Endothelial cell of umbilical vein (primary cell): ENCODE data around the gene SYTL2. TPM values are rescaled to one million over a fixed set of nuclear protein-coding genes. Genes with fewer than 3 reads are reported as not detected.

Experiments
- BruUV-seq: library from RNA; stranded (reverse); fragments of 400-500 nt; replicated peaks from 2 replicates; lab custom pipeline; 2021; lab: Mats Ljungman, UMichigan
- CTCF ChIA-PET: fragments of 300-600, 350-600 bp; sonication (Branson Sonifier 250); formaldehyde crosslinking; loops from one replicate; lab custom pipeline; 2021; ENCODE audit warnings: antibody characterized with exemption, inconsistent platforms; lab: Charles Lee
- POLR2A ChIA-PET: fragments of 300-600, 350-600 bp; sonication (Branson Sonifier 250); formaldehyde crosslinking; loops from one replicate; lab custom pipeline; 2021; ENCODE audit warnings: antibody characterized with exemption, inconsistent platforms; lab: Charles Lee
- DNase-seq: peaks from one replicate; pipeline ENCODE4 v3.0.0-alpha.2; 2011; ENCODE audit warnings: low read depth, low spot score
- FAIRE-seq: peaks from 2 replicates; lab custom pipeline; 2011; peaks lifted over from hg19 to GRCh38; lab: Jason Lieb, UNC
- H2AFZ ChIP-seq: 2 replicates; pipeline ENCODE4 v1.6.0; 2012; ENCODE audit warnings: low read depth, low read length, control low read depth, inconsistent platforms
- H3K27ac ChIP-seq: 2 replicates; pipeline ENCODE4 v1.5.1; 2011; ENCODE audit warnings: low read depth, mild to moderate bottlenecking, control low read depth, low read length, moderate library complexity; ENCODE audit not compliant: insufficient read depth
- H3K27me3 ChIP-seq, 2 experiments: 2 replicates each; pipeline versions ENCODE4 v1.6.0 to v1.6.1; 2011; ENCODE audit warnings: low read length in 2 of 2, mixed read lengths in 1 of 2; ENCODE audit not compliant: control insufficient read depth in 2 of 2, insufficient read depth in 2 of 2
- H3K36me3 ChIP-seq, 2 experiments: 2 replicates in 1 of 2; 3 replicates in 1 of 2; pipeline ENCODE4 v1.5.1; 2011; ENCODE audit warnings: low read length in 2 of 2, mild to moderate bottlenecking in 1 of 2, moderate library complexity in 1 of 2; ENCODE audit not compliant: control insufficient read depth in 2 of 2, insufficient read depth in 2 of 2; ENCODE audit errors: extremely low read depth in 1 of 2
- H3K4me1 ChIP-seq: 3 replicates; pipeline ENCODE4 v1.5.1; 2011; ENCODE audit warnings: mild to moderate bottlenecking, low read length; ENCODE audit not compliant: control insufficient read depth, insufficient read depth; ENCODE audit errors: extremely low read depth
- H3K4me2 ChIP-seq: 2 replicates; pipeline ENCODE4 v1.6.1; 2011; ENCODE audit warnings: low read length, control low read depth, mixed read lengths; ENCODE audit not compliant: insufficient read depth
- H3K4me3 ChIP-seq, 3 experiments: fragments of 200-600 bp in 1 of 3; sonication (generic), shearing (Covaris generic) in 1 of 3; replicated peaks in 1 of 3; 2 replicates each; pipeline ENCODE4 v1.5.1; 2011 to 2016; ENCODE audit warnings: control low read depth in 3 of 3, low read length in 3 of 3, mild to moderate bottlenecking in 2 of 3, inconsistent platforms in 1 of 3, low read depth in 1 of 3, moderate library complexity in 1 of 3; ENCODE audit not compliant: insufficient read depth in 1 of 3
- H3K79me2 ChIP-seq: 2 replicates; pipeline ENCODE4 v1.6.0; 2012; ENCODE audit warnings: low read length, inconsistent platforms; ENCODE audit not compliant: control insufficient read depth, insufficient read depth
- H3K9ac ChIP-seq: replicated peaks from 2 replicates; pipeline ENCODE3; 2011; ENCODE audit warnings: low read length, control low read depth; ENCODE audit not compliant: insufficient read depth; ENCODE audit errors: extremely low read depth
- H3K9me1 ChIP-seq: replicated peaks from 3 replicates; pipeline ENCODE4 v1.6.0; 2011; ENCODE audit warnings: mild to moderate bottlenecking, low read length; ENCODE audit not compliant: control insufficient read depth, insufficient read depth; ENCODE audit errors: extremely low read depth
- H3K9me3 ChIP-seq: replicated peaks from 2 replicates; pipeline ENCODE4 v1.5.1; 2012; ENCODE audit warnings: low read length, inconsistent platforms; ENCODE audit not compliant: control insufficient read depth, insufficient read depth
- H4K20me1 ChIP-seq: replicated peaks from 2 replicates; pipeline ENCODE3; 2011; ENCODE audit warnings: mild to moderate bottlenecking, low read length; ENCODE audit not compliant: control insufficient read depth, insufficient read depth; ENCODE audit errors: extremely low read depth
- CTCF ChIP-seq, 2 donors: IDR thresholded peaks; 1 replicate in 1 of 2; 2 replicates in 1 of 2; pipeline ENCODE4 v1.5.1; 2011; ENCODE audit warnings: low read length in 2 of 2, mild to moderate bottlenecking in 2 of 2, moderate library complexity in 2 of 2, control low read depth in 1 of 2, inconsistent platforms in 1 of 2, low read depth in 1 of 2; ENCODE audit not compliant: insufficient read depth in 1 of 2; ENCODE audit errors: extremely low read depth in 1 of 2
- EZH2 ChIP-seq: IDR thresholded peaks from 2 replicates; pipeline ENCODE4 v1.6.1; 2012; ENCODE audit warnings: borderline replicate concordance, low read depth, mild to moderate bottlenecking, moderate library complexity, low read length, inconsistent platforms; ENCODE audit not compliant: severe bottlenecking
- FOS ChIP-seq: IDR thresholded peaks from 2 replicates; pipeline ENCODE4 v1.6.1; 2011; ENCODE audit warnings: mild to moderate bottlenecking, low read length, moderate library complexity, borderline replicate concordance; ENCODE audit not compliant: insufficient read depth
- GATA2 ChIP-seq: IDR thresholded peaks from 2 replicates; pipeline ENCODE4 v1.7.0; 2011; ENCODE audit warnings: low read depth, mild to moderate bottlenecking, moderate library complexity, mixed read lengths, low read length; ENCODE audit not compliant: insufficient read length, insufficient read depth
- JUN ChIP-seq: IDR thresholded peaks from 2 replicates; pipeline ENCODE4 v1.6.1; 2011; ENCODE audit warnings: borderline replicate concordance, low read depth; ENCODE audit not compliant: insufficient read length, insufficient read depth
- MYC ChIP-seq: IDR thresholded peaks from one replicate; pipeline ENCODE4 v1.6.1; 2011; ENCODE audit warnings: mild to moderate bottlenecking, low read depth, low read length
- POLR2A ChIP-seq: IDR thresholded peaks from 2 replicates; pipeline ENCODE4 v1.6.1; 2012; ENCODE audit warnings: low read depth, mild to moderate bottlenecking, control low read depth, low read length
- POLR2AphosphoS5 ChIP-seq: IDR thresholded peaks from 2 replicates; pipeline ENCODE4 v1.6.1; 2012; ENCODE audit warnings: low read depth, mild to moderate bottlenecking, control low read depth, low read length, moderate library complexity; ENCODE audit not compliant: insufficient read depth
- dilution Hi-C: fragments of 300-500 bp; cut with MboI; formaldehyde crosslinking; loops from one replicate; pipeline ENCODE4 v1.15.0; 2019; ENCODE audit warnings: low sequenced_read_pairs; ENCODE audit not compliant: extremely low pct_ligation_motif_present
- intact Hi-C: fragments of 100-400 bp; cut with micrococcal nuclease; formaldehyde crosslinking; loops from one replicate; pipeline ENCODE4 v1.10.0; 2022
- polyA plus RNA-seq, 4 experiments: library from polyadenylated mRNA; depleted of rRNA in 3 of 4; stranded (reverse) in 3 of 4; unstranded in 1 of 4; fragments of >200 nt; gene quantifications; 2 replicates each; pipeline versions ENCODE4 v1.2.1 to v1.2.3, GENCODE V29; 2011 to 2012; ENCODE audit warnings: missing spikeins in 1 of 4
- total RNA-seq: library from RNA; stranded (reverse); gene quantifications from 2 replicates; pipeline ENCODE4 v1.2.3, GENCODE V29; 2021
- TF ChIP-seq, protein P1 (sequence below): IDR thresholded peaks from 2 replicates; pipeline ENCODE4 v1.6.1; 2011; ENCODE audit not compliant: insufficient read depth, insufficient read length

The SYTL2 gene
- total and polyA plus RNA-seq, 2 donors (not counting 3 experiments of a cell fraction or from before 2014, with no cell fraction given), result 1.4 to 2.4 TPM

GRCh38 chr11:85735876-85736460 is 75.0 kb downstream of the SYTL2 start:
- Histone ChIP-seq H3K4me3 (peak overlapping the region in 1 of 3 experiments; percentile 26), H3K9me3 (no peaks in the 10 kb centered on the region), H2AFZ (peak overlapping the region; percentile 84), H3K9me1 (no peaks in the 10 kb centered on the region), H4K20me1 (no peaks in the 10 kb centered on the region), H3K27me3 (no peaks in the 10 kb centered on the region), H3K79me2 (no peaks in the 10 kb centered on the region), H3K36me3 (no peaks in the 10 kb centered on the region), H3K9ac (no peak overlapping the region), H3K27ac (peak overlapping the region; percentile 7), H3K4me1 (peaks cover 33% of the 10 kb centered on the region), H3K4me2 (peak overlapping the region; percentile 77)
- dilution Hi-C loops (no loop called here), intact Hi-C loops (loop anchor here (1.0 to 10.0 kb wide), 3 partner anchors 10 to 436 kb away; partner anchors contain the start of gene PICALM)
- peak; percentile 79 for FAIRE-seq
- TF ChIP-seq FOS (no peak), CTCF (IDR thresholded peaks at IDR 0.05; ENCODE audit: extremely low read depth in 1 of 2, insufficient read depth in 1 of 2, low read depth in 1 of 2, low read length in 2 of 2) (no peak), JUN (no peak), EZH2 (no peak), GATA2 (peak; percentile 36), MYC (no peak), POLR2A (no peak), POLR2AphosphoS5 (peak; percentile 31)
- TF ChIP-seq, protein P1, sequence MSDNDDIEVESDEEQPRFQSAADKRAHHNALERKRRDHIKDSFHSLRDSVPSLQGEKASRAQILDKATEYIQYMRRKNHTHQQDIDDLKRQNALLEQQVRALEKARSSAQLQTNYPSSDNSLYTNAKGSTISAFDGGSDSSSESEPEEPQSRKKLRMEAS, result no peak
- DNase-seq, result peak; percentile 72
- BruUV-seq, result TSS peak; percentile 92
- ChIA-PET CTCF (interaction anchor here (1.0 to 2.0 kb wide), 3 partner anchors 10 to 90 kb away, joined by 4 to 11 read pairs (median 7); no protein-coding TSS in a partner anchor), POLR2A (no interaction called here)
